Stimulated activated CD4-positive, alpha-beta T cell treated with anti-CD3 and anti-CD28 coated beads, TNF-alpha, amount 100 ng/mL, for 4 hours (primary cell): ENCODE results near the gene SLC44A1.

Experiments
- DNase-seq, 3 experiments: peaks; one replicate each; pipeline ENCODE4 v3.0.0-alpha.2; 2020; ENCODE audit warnings: low read depth in 3 of 3

SLC44A1 gene

GRCh38 chr9:105244003-105244733, at the start of gene SLC44A1:
Gene SLC44A1 (plus strand): TSS chr9:105244651. CDS start chr9:105244869, 218 bp downstream.
- peak; percentile 87 to 90 (median 87) for DNase-seq

GRCh38 chr9:105195259-105195658, 49.2 kb upstream of the SLC44A1 start:
- DNase-seq, result no peak

- no peak for DNase-seq
Measured at GRCh38 chr9:105198023-105198422, 46.4 kb upstream of the SLC44A1 start.

- DNase-seq, result no peak
Measured at GRCh38 chr9:105198865-105199264, 45.6 kb upstream of the SLC44A1 start.

- no peak for DNase-seq
Measured at GRCh38 chr9:105204416-105204815, 40.0 kb upstream of the SLC44A1 start.

GRCh38 chr9:105205787-105206495, 38.5 kb upstream of the SLC44A1 start:
- DNase-seq, result no peak

- no peak for DNase-seq
Measured at GRCh38 chr9:105206496-105206820, 38.0 kb upstream of the SLC44A1 start.

- no peak for DNase-seq
Measured at GRCh38 chr9:105206821-105207699, 37.4 kb upstream of the SLC44A1 start.

- no peak for DNase-seq
Measured at GRCh38 chr9:105216440-105217178, 27.8 kb upstream of the SLC44A1 start.

- no peak for DNase-seq
Measured at GRCh38 chr9:105218673-105219072, 25.8 kb upstream of the SLC44A1 start.

GRCh38 chr9:105219291-105219805, 25.1 kb upstream of the SLC44A1 start:
- DNase-seq, result no peak

GRCh38 chr9:105220451-105220850, 24.0 kb upstream of the SLC44A1 start:
- no peak for DNase-seq

- no peak for DNase-seq
Measured at GRCh38 chr9:105223544-105224140, 20.8 kb upstream of the SLC44A1 start.

- DNase-seq, result no peak
Measured at GRCh38 chr9:105226055-105226454, 18.4 kb upstream of the SLC44A1 start.

- DNase-seq, result no peak
Measured at GRCh38 chr9:105232207-105232606, 12.2 kb upstream of the SLC44A1 start.

GRCh38 chr9:105233873-105234272, 10.6 kb upstream of the SLC44A1 start:
- no peak for DNase-seq

GRCh38 chr9:105236261-105236660, 8.2 kb upstream of the SLC44A1 start:
- no peak for DNase-seq

- no peak for DNase-seq
Measured at GRCh38 chr9:105237246-105237645, 7.2 kb upstream of the SLC44A1 start.

GRCh38 chr9:105238302-105238701, 6.1 kb upstream of the SLC44A1 start:
- DNase-seq, result no peak

- DNase-seq, result no peak
Measured at GRCh38 chr9:105241356-105242043, 3.0 kb upstream of the SLC44A1 start.
